A673 (cell line): Measurements from ENCODE around the gene ATAD3C. TPM values are rescaled to one million over a fixed set of nuclear protein-coding genes. Genes with fewer than 3 reads are reported as not detected.

Source experiments
- BruUV-seq: library from RNA; stranded (reverse); fragments of 400-500 nt; replicated peaks from 2 replicates; lab custom pipeline; 2021; lab: Mats Ljungman, UMichigan
- CTCF ChIA-PET: fragments of 300-600 bp; sonication (Branson Sonifier 250); formaldehyde crosslinking; loops from one replicate; lab custom pipeline; 2022; ENCODE audit warnings: antibody characterized with exemption; lab: Charles Lee
- POLR2A ChIA-PET: fragments of 300-600 bp; sonication (Branson Sonifier 250); formaldehyde crosslinking; loops from one replicate; lab custom pipeline; 2022; ENCODE audit warnings: antibody characterized with exemption; ENCODE audit not compliant: low non-redundant PET; lab: Charles Lee
- DNase-seq: peaks from one replicate; pipeline ENCODE4 v3.0.0-alpha.2; 2015; ENCODE audit warnings: low spot score
- H3K27ac ChIP-seq: fragments of 200-600 bp; sonication (generic); 2 replicates; pipeline ENCODE4 v1.5.1; 2016; ENCODE audit warnings: mixed run types, low read depth, mild to moderate bottlenecking, mixed read lengths, antibody characterized with exemption, low read length; ENCODE audit not compliant: poor library complexity, severe bottlenecking
- H3K27me3 ChIP-seq: fragments of 200-600 bp; sonication (generic); replicated peaks from 2 replicates; pipeline ENCODE4 v1.6.1; 2017; ENCODE audit warnings: mixed run types, low read depth, mild to moderate bottlenecking, mixed read lengths, antibody characterized with exemption, low read length; ENCODE audit not compliant: insufficient read depth, poor library complexity
- H3K36me3 ChIP-seq: fragments of 200-600 bp; sonication (generic); 2 replicates; pipeline ENCODE4 v1.6.1; 2016; ENCODE audit warnings: mixed run types, mild to moderate bottlenecking, mixed read lengths, antibody characterized with exemption, low read length; ENCODE audit not compliant: insufficient read depth, poor library complexity, severe bottlenecking
- H3K4me1 ChIP-seq: fragments of 200-600 bp; sonication (generic); 2 replicates; pipeline ENCODE4 v1.6.1; 2017; ENCODE audit warnings: mixed run types, mild to moderate bottlenecking, mixed read lengths, antibody characterized with exemption, low read length; ENCODE audit not compliant: insufficient read depth, poor library complexity, severe bottlenecking
- H3K4me3 ChIP-seq: fragments of 200-600 bp; sonication (generic); 2 replicates; pipeline ENCODE4 v1.5.1; 2016; ENCODE audit warnings: low read depth, mixed run types, mild to moderate bottlenecking, mixed read lengths, low read length; ENCODE audit not compliant: poor library complexity, severe bottlenecking
- H3K9me3 ChIP-seq: fragments of 200-600 bp; sonication (generic); 2 replicates; pipeline ENCODE4 v1.6.1; 2016; ENCODE audit warnings: mixed run types, low read depth, mild to moderate bottlenecking, mixed read lengths, antibody characterized with exemption, low read length; ENCODE audit not compliant: poor library complexity, severe bottlenecking
- EZH2 ChIP-seq: fragments of 200-600 bp; sonication (generic); IDR thresholded peaks from 2 replicates; pipeline ENCODE4 v1.6.1; 2017; ENCODE audit warnings: borderline replicate concordance, low read depth, mild to moderate bottlenecking, mixed read lengths, antibody characterized with exemption, low read length; ENCODE audit not compliant: poor library complexity, severe bottlenecking
- intact Hi-C: fragments of 100-400 bp; cut with micrococcal nuclease; formaldehyde crosslinking; loops from one replicate; pipeline ENCODE4 v1.10.0; 2022; ENCODE audit not compliant: unreplicated experiment
- total RNA-seq: library from RNA; stranded (reverse); gene quantifications from 2 replicates; pipeline ENCODE4 v1.2.3, GENCODE V29; 2021
- TF ChIP-seq, protein P1 (sequence below): fragments of 300-800, 200-600 bp; sonication (generic); conservative IDR thresholded peaks from 2 replicates; pipeline ENCODE4 v1.5.1; 2017; ENCODE audit warnings: low read depth, mild to moderate bottlenecking, antibody characterized with exemption, low read length, moderate library complexity, mixed read lengths

Gene ATAD3C
- total RNA-seq, 1 experiment from 2014 or later: 0.39 TPM

- TF ChIP-seq EZH2: no peak
- TF ChIP-seq, protein P1, sequence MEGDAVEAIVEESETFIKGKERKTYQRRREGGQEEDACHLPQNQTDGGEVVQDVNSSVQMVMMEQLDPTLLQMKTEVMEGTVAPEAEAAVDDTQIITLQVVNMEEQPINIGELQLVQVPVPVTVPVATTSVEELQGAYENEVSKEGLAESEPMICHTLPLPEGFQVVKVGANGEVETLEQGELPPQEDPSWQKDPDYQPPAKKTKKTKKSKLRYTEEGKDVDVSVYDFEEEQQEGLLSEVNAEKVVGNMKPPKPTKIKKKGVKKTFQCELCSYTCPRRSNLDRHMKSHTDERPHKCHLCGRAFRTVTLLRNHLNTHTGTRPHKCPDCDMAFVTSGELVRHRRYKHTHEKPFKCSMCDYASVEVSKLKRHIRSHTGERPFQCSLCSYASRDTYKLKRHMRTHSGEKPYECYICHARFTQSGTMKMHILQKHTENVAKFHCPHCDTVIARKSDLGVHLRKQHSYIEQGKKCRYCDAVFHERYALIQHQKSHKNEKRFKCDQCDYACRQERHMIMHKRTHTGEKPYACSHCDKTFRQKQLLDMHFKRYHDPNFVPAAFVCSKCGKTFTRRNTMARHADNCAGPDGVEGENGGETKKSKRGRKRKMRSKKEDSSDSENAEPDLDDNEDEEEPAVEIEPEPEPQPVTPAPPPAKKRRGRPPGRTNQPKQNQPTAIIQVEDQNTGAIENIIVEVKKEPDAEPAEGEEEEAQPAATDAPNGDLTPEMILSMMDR: no peak
- ChIA-PET POLR2A (no interaction called here), CTCF (no interaction called here)
- H3K4me1 ChIP-seq: peaks cover 11% of the 10 kb centered on the region
- no peak for DNase-seq
- no peaks in the 10 kb centered on the region for H3K36me3 ChIP-seq
- H3K4me3 ChIP-seq: no peak overlapping the region
- no peaks in the 10 kb centered on the region for H3K27me3 ChIP-seq
- no peak overlapping the region for H3K27ac ChIP-seq
- no TSS peak for BruUV-seq
- no peaks in the 10 kb centered on the region for H3K9me3 ChIP-seq
- intact Hi-C loops: no loop called here
These were observed 17.1 kb upstream of the ATAD3C start for GRCh38 chr1:1432274-1432950.

DNA sequence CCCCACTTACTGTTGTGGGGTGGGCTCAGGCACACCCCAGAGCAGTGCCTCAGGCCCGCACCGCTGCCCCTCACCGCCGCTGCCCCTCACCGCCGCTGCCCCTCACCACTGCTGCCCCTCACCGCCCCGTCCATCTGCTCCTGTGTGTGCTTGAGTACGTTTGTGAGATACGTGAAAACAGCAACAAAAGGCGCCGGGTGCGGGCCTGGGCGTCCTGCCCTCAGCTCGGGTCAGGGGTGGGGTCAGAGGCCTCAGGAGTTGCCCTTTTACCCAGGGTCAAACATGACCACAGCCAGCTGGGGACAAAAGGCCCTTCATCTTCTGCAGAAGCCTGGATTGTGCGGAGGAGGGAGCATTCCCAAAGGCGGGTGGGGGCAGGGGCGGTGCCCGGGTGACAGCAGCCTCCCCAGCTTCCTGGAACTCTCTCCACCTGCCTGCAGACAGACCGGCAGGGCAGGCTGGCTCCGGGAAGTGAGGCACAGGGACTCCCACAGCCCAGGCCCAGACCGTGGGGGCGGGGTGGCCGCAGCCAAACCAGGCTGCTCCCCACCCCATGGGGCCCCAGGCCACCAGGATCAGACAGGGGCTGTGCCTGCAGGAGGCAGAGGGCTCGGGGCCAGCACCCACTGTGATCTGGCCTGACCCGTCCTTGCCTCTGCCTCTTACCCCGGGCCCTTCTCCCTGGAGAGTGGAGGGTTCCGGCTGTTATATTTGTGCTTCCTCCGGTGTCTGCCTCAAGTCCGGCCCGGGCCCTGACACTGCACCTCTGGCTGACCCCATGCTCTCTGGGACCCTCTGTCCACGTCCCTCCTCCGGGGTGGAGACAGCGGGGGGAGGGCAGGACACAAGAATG, 16.3 kb upstream of the ATAD3C start:
- Histone ChIP-seq H3K4me3 (no peak overlapping the region), H3K27me3 (no peaks in the 10 kb centered on the region), H3K36me3 (no peaks in the 10 kb centered on the region), H3K9me3 (no peaks in the 10 kb centered on the region), H3K4me1 (peaks cover 11% of the 10 kb centered on the region), H3K27ac (no peak overlapping the region)
- ChIA-PET CTCF (no interaction called here), POLR2A (no interaction called here)
- intact Hi-C loops: no loop called here
- BruUV-seq: no TSS peak
- TF ChIP-seq EZH2: no peak
- TF ChIP-seq, protein P1: no peak
- no peak for DNase-seq

GRCh38 chr1:1433804-1434130, 15.7 kb upstream of the ATAD3C start:
- H3K4me1 ChIP-seq: peaks cover 11% of the 10 kb centered on the region
- intact Hi-C loops: no loop called here
- no peak overlapping the region for H3K4me3 ChIP-seq
- H3K36me3 ChIP-seq: no peaks in the 10 kb centered on the region
- TF ChIP-seq, protein P1: no peak
- TF ChIP-seq EZH2: no peak
- H3K27ac ChIP-seq: no peak overlapping the region
- no TSS peak for BruUV-seq
- ChIA-PET CTCF (no interaction called here), POLR2A (no interaction called here)
- H3K9me3 ChIP-seq: no peaks in the 10 kb centered on the region
- no peak for DNase-seq
- no peaks in the 10 kb centered on the region for H3K27me3 ChIP-seq
